LHCN-M2 (cell line): ENCODE results near the gene C19orf73. TPM values are rescaled to one million over a fixed set of nuclear protein-coding genes. Genes with fewer than 3 reads are reported as not detected.

Source experiments
- total RNA-seq: library from RNA; depleted of rRNA; stranded (reverse); fragments of >200 nt; gene quantifications from 2 replicates; pipeline ENCODE4 v1.2.3, GENCODE V29; 2014; rRNA removed

C19orf73 gene
- total RNA-seq, 1 experiment from 2014 or later = 3.1 TPM

Other genes with a start within 250 kb of the C19orf73 start
- 55.7 and 58.2 TPM in 2 replicates for gene PPP1R15A, start 246.7 kb downstream of the C19orf73 start, total RNA-seq
- gene TULP2, start 220.4 kb downstream of the C19orf73 start, total RNA-seq = not detected in 2 replicates
- gene NUCB1, start 218.8 kb downstream of the C19orf73 start, total RNA-seq = 213 and 221 TPM in 2 replicates
- 0.96 TPM in 1 of 2 replicates, not detected in the other for gene DHDH, start 185.4 kb downstream of the C19orf73 start, total RNA-seq
- gene BAX, start 164.3 kb downstream of the C19orf73 start, total RNA-seq = 170 and 176 TPM in 2 replicates
- gene FTL, start 153.8 kb downstream of the C19orf73 start, total RNA-seq = 2,158 and 2,177 TPM in 2 replicates
- 78.8 and 80.0 TPM in 2 replicates for gene GYS1, start 125.8 kb downstream of the C19orf73 start, total RNA-seq
- gene RUVBL2, start 125.3 kb downstream of the C19orf73 start, total RNA-seq = 263 and 300 TPM in 2 replicates
- not detected in 2 replicates for gene LHB, start 102.1 kb downstream of the C19orf73 start, total RNA-seq
- not detected in 2 replicates for gene CGB3, start 94.8 kb downstream of the C19orf73 start, total RNA-seq
- 0.26 TPM in 1 of 2 replicates, not detected in the other for gene CGB2, start 87.3 kb downstream of the C19orf73 start, total RNA-seq
- not detected in 2 replicates for gene CGB1, start 82.2 kb downstream of the C19orf73 start, total RNA-seq
- 1.1 TPM in 1 of 2 replicates, not detected in the other for gene CGB5, start 75.3 kb downstream of the C19orf73 start, total RNA-seq
- 2.1 TPM in 1 of 2 replicates, not detected in the other for gene CGB8, start 70.0 kb downstream of the C19orf73 start, total RNA-seq
- gene CGB7, start 61.4 kb downstream of the C19orf73 start, total RNA-seq = 1.5 TPM in 2 replicates
- not detected in 2 replicates for gene NTF4, start 54.3 kb downstream of the C19orf73 start, total RNA-seq
- gene KCNA7, start 46.4 kb downstream of the C19orf73 start, total RNA-seq = 0.06 TPM in 1 of 2 replicates, not detected in the other
- 207 and 241 TPM in 2 replicates for gene SNRNP70, start 33.7 kb downstream of the C19orf73 start, total RNA-seq
- gene LIN7B, start 4.8 kb downstream of the C19orf73 start, total RNA-seq = 10.2 and 14.8 TPM in 2 replicates
- 7.9 and 9.8 TPM in 2 replicates for gene PPFIA3, start 401 bp upstream of the C19orf73 start, total RNA-seq
- gene HRC, start 36.3 kb upstream of the C19orf73 start, total RNA-seq = 2.2 TPM in 1 of 2 replicates, not detected in the other
- gene TRPM4, start 38.6 kb upstream of the C19orf73 start, total RNA-seq = 13.9 and 14.2 TPM in 2 replicates
- gene SLC6A16, start 206.0 kb upstream of the C19orf73 start, total RNA-seq = 0.11 TPM in 1 of 2 replicates, not detected in the other
- not detected in 2 replicates for gene CD37, start 216.3 kb upstream of the C19orf73 start, total RNA-seq
- gene TEAD2, start 243.3 kb upstream of the C19orf73 start, total RNA-seq = 36.9 and 39.4 TPM in 2 replicates
- 0.46 TPM in 1 of 2 replicates, not detected in the other for gene DKKL1, start 244.7 kb upstream of the C19orf73 start, total RNA-seq